GM19438 (cell line): Measurements from ENCODE around the gene RPL13.

Experiments
- ATAC-seq: cut with Tn5 transposase; IDR thresholded peaks from one replicate; pipeline ENCODE4 v1.9.1; 2021; ENCODE audit warnings: low read depth; ENCODE audit not compliant: unreplicated experiment

Gene RPL13

GRCh38 chr16:89544713-89545043, 15.8 kb upstream of the RPL13 start:
- no peak for ATAC-seq

DNA sequence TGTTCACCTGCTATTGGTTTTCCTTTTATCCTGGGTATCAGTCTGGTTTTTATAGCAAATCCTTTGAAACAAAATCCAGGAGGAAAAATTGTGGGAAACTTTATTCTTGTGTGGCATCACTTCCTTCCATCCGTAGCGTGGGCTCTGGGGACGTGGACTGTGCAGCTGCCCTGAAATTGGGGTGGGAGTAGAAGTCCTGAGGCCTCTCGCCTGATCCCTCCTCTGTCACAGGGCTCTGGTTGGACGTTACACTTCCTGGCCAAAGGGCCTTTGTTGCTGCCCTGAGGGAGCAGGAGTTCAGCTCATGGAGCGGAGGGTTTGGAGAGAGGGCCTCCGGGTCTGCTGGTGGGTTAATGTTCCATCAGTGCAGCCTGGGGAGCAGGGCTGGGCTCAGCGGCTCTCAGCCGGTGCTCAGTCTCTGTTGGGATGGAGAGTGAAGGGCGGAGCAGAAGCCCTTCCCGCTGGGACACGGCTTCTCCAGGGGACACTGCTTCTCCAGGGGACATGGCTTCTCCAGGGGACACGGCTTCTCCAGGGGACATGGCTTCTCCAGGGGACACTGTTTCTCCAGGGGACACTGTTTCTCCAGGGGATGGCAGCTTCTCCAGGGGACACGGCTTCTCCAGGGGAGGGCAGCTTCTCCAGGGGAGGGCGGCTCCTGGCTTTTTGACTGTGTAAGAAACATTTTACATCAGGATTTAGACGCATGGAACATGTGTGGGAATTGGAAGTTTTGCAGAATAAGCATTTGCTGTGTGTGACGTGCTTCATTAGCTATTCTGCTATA, 15.2 kb upstream of the RPL13 start:
- ATAC-seq, result no peak

DNA sequence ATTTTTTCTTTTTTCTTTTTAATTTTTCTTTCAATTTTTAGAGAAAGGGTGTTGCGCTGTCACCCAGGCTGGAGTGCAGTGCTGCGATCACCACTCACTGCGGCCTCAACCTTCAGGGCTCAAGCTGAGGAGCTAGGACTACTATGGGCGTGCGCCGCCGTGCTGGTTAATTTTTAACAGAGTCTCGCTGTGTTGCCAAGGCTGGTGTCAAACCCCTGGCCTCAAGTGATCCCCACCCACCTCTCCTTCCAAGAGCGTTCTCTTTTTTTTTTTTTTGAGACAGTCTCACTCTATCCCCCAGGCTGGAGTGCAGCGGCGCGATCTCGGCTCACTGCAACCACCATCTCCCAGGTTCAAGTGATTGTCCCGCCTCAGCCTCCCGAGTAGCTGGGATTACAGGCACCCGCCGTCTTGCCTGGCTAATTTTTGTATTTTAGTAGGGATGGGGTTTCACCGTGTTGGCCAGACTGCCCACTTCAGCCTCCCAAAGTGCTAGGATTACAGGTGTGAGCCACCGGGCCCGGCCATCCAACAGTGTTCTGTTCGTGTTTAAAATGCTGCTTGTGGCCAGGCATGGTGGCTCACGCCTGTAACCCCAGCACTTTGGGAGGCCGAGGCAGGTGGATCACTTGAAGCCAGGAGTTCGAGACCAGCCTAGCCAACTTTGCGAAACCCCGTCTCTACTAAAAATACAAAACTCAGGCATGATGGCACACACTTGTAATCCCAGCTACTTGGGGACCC, 14.5 kb upstream of the RPL13 start:
- no peak for ATAC-seq

DNA sequence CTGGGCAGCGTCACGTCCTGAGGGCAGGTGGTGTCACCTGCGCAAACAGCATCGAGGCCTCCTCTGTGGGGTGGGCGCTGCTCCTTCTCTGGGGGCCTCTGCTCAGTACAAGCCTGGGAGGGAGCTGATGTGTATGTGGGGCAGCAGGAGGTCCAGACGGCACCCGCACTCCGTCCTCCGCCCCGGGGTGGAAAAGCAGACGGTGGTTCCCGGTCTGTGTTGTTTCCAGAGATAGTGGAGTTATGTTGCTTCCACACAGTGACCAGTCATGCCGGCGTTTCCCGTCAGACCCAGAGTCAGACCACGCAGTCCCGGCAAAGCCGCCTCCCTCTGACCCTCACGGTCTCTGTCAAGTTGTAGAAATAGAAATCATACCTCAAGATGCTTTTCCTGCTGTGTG, 13.7 kb upstream of the RPL13 start:
- ATAC-seq, result no peak

GRCh38 chr16:89547291-89547690, 13.2 kb upstream of the RPL13 start:
- no peak for ATAC-seq

GRCh38 chr16:89547860-89548259, 12.6 kb upstream of the RPL13 start:
- no peak for ATAC-seq

DNA sequence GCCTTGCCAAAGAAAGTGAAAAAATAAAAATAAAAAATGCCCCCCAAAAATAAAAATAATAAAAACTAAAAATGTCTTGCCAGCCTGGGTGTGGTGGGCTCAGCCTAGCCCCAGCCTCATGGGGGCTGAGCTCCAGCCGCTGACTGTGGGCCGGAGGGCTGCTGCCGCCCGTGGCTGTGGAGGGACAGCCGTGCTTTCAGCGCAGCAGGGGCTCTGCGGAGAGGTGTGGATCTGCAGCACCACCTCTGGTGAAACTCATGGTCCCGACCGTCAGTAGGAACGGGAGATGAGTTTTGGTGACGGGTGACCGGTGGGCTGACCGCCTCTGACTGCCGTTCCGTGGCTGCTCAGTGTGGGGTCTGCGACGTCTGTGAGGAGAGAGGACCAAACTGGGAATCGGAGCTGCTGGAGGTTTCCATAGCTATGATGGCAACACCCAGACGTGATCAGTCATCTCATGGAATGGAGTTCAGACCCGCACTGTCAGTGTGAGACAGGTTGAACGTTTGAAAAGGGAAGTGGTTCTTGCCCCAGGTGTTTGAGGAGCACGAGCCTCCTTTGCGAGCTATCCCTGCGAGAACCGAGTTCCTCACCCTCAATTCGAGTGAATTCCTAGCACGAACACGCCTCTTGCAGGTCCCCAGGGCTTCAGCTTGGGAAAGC, 12.0 kb upstream of the RPL13 start:
- ATAC-seq, result no peak

DNA sequence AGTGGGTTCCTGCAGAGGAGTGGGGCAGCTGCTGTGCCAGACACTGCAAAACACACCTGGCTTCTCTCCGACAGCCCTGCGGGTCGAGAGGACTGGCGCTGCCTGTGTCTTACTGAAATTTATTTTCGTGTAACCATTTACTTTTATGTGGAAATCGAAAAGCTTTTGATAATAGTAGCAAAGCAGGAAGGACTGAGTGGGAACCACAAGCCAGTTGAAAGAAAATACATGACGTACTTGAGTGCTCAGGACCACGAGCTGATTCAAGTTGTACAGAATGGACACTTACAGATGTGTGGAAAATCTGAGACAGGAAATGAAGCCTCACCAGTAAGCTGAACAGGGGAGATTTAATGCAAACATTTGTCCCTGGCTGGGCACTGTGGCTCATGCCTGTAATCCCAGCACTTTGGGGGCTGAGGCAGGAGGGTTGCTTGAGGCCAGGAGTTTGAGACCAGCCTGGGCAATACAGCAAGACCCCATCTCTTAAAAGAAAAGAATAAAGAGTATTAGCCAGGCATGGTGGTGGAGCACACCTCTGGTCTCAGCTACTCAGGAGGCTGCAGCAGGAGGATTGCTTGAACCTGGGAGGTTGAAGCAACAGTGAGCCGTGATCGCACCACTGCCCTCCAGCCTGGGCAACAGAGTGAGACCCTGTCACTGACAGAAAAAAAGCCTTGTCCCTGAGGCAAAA, 11.3 kb upstream of the RPL13 start:
- no peak for ATAC-seq

GRCh38 chr16:89550421-89551007, 10.0 kb upstream of the RPL13 start:
- ATAC-seq, result no peak

DNA sequence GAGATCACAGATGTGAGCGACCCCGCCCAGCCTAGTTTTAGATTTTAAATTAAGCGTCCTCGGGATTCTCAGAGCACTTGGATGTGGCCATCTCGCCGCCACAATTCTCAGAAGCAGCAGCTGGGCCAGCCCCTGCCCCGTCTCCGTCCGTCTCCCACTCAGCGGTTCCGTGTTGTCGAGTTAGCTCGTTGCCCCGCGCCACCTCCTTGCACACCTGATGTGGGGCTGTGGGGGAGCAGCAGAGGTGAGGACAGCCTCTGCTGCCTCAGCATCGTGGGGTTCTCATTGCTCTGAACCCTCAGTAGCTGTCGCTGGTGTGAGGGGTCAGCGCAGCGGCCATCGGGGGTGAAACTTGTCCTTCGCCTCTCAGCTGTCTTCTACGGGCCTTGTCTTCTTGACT, 8.2 kb upstream of the RPL13 start:
- no peak for ATAC-seq

- ATAC-seq, result no peak
These were observed 7.6 kb upstream of the RPL13 start for GRCh38 chr16:89552913-89553312.

DNA sequence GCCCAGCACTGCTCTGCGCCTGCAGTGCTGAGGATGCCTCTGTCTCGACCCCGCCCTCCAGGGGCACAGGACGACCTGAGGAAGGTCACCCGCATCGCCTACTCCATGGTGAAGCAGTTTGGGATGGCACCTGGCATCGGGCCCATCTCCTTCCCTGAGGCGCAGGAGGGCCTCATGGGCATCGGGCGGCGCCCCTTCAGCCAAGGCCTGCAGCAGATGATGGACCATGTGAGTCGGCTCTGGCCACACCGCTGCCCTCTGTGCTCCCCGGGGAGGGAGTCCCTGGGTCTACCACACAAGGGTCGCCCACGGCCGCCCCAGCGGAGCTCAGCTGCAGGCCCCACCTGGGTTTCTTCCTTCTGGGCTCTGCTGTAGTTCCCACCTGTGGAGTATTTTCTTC, 6.7 kb upstream of the RPL13 start:
- ATAC-seq, result no peak

DNA sequence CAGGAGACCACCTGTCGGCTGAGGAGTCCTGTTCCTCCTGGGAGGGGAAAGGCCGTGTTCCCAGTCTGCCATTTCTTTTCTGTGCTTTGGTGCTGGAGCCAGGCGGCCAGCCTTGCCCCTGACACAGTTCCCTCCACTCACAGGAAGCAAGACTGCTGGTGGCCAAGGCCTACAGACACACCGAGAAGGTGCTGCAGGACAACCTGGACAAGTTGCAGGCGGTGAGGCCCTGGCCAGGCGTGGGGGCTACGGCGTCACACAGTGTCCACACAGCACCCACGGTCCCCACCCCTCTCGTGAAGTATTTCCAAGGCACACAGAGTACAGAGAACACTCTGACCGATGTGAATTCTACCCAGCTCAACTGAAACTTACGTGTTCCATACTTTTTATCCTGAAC, 6.1 kb upstream of the RPL13 start:
- no peak for ATAC-seq

- no peak for ATAC-seq
These were observed 5.2 kb upstream of the RPL13 start for GRCh38 chr16:89555265-89555664.

DNA sequence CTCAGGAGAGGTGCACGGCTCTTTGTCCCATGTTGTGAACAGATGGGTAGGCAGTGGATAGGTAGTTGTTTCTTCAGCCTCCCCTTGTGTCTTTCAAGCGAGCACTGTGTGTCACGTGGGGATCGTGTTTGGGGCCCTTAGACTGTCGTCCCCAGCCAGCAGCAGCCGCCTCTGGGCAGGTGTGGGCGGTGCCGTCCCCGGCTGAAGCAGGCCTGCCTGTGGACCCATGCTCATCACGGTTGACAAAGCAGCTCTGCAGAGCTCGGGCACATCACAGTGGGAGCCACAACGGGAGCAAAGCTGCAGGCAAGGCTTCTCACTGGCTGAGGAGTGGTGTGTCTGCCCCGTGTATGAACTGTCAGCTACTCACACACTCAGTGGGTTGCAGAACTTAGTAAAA, 4.7 kb upstream of the RPL13 start:
- no peak for ATAC-seq

- no peak for ATAC-seq
These were observed 3.5 kb upstream of the RPL13 start for GRCh38 chr16:89556750-89557689.

DNA sequence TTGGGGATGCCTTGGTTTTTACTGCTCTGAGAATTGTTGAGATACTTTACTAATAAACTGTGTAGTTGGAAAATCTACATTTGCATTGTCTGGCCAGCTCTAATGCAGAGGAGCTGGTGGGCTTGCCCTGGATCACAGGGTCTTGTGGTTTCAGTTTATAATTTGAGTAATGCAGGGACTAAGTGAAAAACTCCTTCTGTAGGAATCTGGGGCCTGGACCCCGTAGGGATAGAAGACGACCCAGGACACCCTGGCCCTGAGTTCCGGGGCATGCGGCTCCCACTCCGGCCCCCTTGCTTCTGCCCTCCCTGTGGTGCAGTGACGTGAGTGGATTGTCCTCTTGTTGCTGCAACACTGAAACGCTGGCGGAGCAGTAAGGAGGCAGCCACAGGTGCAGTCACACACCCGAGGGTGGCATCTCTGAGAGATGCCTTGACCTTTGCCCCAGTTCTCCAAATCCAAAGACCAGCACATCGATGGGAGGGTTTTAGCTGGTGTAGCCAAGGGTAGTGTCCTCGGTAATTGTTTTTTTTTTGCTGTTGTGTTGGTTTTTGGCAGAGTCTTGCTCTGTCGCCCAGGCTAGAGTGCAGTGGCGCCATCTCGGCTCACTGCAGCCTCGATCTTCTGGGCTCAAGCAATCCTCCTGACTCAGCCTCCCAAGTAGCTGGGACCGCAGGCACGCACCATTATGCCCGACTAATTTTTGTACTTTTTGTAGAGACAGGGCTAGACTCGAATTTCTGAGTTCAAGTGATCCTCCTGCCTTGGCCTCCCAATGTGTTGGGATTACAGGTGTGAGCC, 2.6 kb upstream of the RPL13 start:
- no peak for ATAC-seq

DNA sequence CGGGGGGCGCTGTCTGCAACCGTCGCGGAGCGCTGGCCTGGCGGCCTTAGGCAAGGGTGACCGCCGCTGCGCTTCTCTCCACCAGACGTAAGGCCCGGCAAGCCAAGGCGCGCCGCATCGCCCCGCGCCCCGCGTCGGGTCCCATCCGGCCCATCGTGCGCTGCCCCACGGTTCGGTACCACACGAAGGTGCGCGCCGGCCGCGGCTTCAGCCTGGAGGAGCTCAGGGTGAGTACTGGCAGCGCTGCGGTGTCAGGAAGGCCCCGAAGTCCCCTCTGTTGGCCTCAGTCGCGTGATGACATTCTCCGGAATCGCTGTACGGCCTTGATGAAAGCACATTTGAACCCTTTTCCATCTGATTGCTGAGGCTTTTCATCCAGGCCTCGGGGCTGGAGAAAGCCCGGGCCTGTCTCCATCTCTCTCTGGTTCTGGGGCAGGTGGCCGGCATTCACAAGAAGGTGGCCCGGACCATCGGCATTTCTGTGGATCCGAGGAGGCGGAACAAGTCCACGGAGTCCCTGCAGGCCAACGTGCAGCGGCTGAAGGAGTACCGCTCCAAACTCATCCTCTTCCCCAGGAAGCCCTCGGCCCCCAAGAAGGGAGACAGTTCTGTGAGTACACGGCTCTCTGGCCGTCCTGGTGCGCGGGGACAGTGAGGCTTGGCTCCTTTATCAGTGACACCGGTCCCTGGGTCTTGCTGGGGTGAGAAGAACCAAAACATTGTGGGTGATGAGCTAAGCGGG, 831 bp downstream of the RPL13 start:
- no peak for ATAC-seq
